Thymus (tissue), 11 donors: Measurements from ENCODE around the gene AMH. TPM values are rescaled to one million over a fixed set of nuclear protein-coding genes. Genes with fewer than 3 reads are reported as not detected.
"Not testable (repeated sequence)": the region's sequence is repeated elsewhere in the genome, so short reads cannot be mapped to it uniquely, and the experiment has no call there.

Experiments used
- DNase-seq, 9 donors: peaks; one replicate each; pipeline ENCODE4 v3.0.0-alpha.2; 2013; ENCODE audit warnings: low spot score in 9 of 9, low read depth in 6 of 9, missing footprints in 1 of 9
- H3K27ac ChIP-seq, 2 donors: one replicate each; pipeline ENCODE4 v1.5.1; 2013; ENCODE audit warnings: control low read depth in 1 of 2, low read depth in 1 of 2, low read length in 1 of 2, mild to moderate bottlenecking in 1 of 2, moderate library complexity in 1 of 2
- H3K27me3 ChIP-seq, 2 donors: one replicate each; pipeline ENCODE4 v1.5.1; 2013; ENCODE audit warnings: low read length in 1 of 2; ENCODE audit not compliant: control insufficient read depth in 2 of 2, insufficient read depth in 1 of 2
- H3K36me3 ChIP-seq, 2 donors: one replicate each; pipeline ENCODE4 v1.5.1; 2013; ENCODE audit warnings: low read length in 1 of 2, mild to moderate bottlenecking in 1 of 2, moderate library complexity in 1 of 2; ENCODE audit not compliant: control insufficient read depth in 2 of 2, insufficient read depth in 2 of 2
- H3K4me1 ChIP-seq, 2 donors: one replicate each; pipeline ENCODE4 v1.5.1; 2013; ENCODE audit warnings: low read length in 2 of 2; ENCODE audit not compliant: control insufficient read depth in 2 of 2, insufficient read depth in 2 of 2
- H3K4me3 ChIP-seq, 2 donors: one replicate each; pipeline ENCODE4 v1.5.1; 2013; ENCODE audit warnings: low read length in 2 of 2, control low read depth in 1 of 2, mild to moderate bottlenecking in 1 of 2
- H3K9me3 ChIP-seq, 2 donors: one replicate each; pipeline ENCODE4 v1.5.1; 2013; ENCODE audit warnings: low read length in 1 of 2, mild to moderate bottlenecking in 1 of 2; ENCODE audit not compliant: control insufficient read depth in 2 of 2, insufficient read depth in 1 of 2
- WGBS: extraction: QIAGEN DNeasy Blood & Tissue Kit; methylation state at CpG from one replicate; pipeline ENCODE4 v1.1.7; 2013; 5-methylcytosine and 5-hydroxymethylcytosine counted together
- polyA plus RNA-seq: library from polyadenylated mRNA; stranded (reverse); fragments of 200-250 nt; gene quantifications from one replicate; pipeline ENCODE4 v1.2.3, GENCODE V29; 2013
- total RNA-seq: library from RNA; stranded (reverse); fragments of 120-200 nt; gene quantifications from one replicate; pipeline ENCODE4 v1.2.4, GENCODE V29; 2013
- donor health status: healthy.

The AMH gene
- total and polyA plus RNA-seq, 2 donors, result 0.61 to 2.2 TPM

GRCh38 chr19:2275588-2276428, 26.7 kb downstream of the AMH start:
- DNase-seq, result no peak
- Histone ChIP-seq H3K9me3 (peaks cover 0 to 4% of the 10 kb centered on the region in 2 donors), H3K4me3 (no peak overlapping the region), H3K27ac (no peak overlapping the region), H3K4me1 (peaks cover 13 to 31% of the 10 kb centered on the region in 2 donors), H3K36me3 (peaks cover 38 to 45% of the 10 kb centered on the region in 2 donors), H3K27me3 (peaks cover 0 to 6% of the 10 kb centered on the region in 2 donors)
- WGBS, result 94% methylated on average over 74 of the region's 74 CpGs

- H3K27me3 ChIP-seq, result peaks cover under 1 to 7% of the 10 kb centered on the region in 2 donors
- no peak for DNase-seq
- H3K36me3 ChIP-seq, result peaks cover 36 to 41% of the 10 kb centered on the region in 2 donors
- peaks cover 0 to 4% of the 10 kb centered on the region in 2 donors for H3K9me3 ChIP-seq
- H3K27ac ChIP-seq, result no peak overlapping the region
- H3K4me1 ChIP-seq, result peaks cover 10 to 27% of the 10 kb centered on the region in 2 donors
- H3K4me3 ChIP-seq, result no peak overlapping the region
- 97% methylated on average over 28 of the region's 28 CpGs for WGBS
Observed at GRCh38 chr19:2276429-2276986, 27.4 kb downstream of the AMH start.

GRCh38 chr19:2277138-2277537, 28.0 kb downstream of the AMH start:
- 97% methylated on average over 9 of the region's 9 CpGs for WGBS
- peaks cover 7 to 28% of the 10 kb centered on the region in 2 donors for H3K4me1 ChIP-seq
- H3K9me3 ChIP-seq, result peaks cover 0 to 4% of the 10 kb centered on the region in 2 donors
- no peak for DNase-seq
- H3K27me3 ChIP-seq, result peaks cover 6 to 13% of the 10 kb centered on the region in 2 donors
- H3K4me3 ChIP-seq, result no peak overlapping the region
- no peak overlapping the region for H3K27ac ChIP-seq
- peaks cover 31 to 35% of the 10 kb centered on the region in 2 donors for H3K36me3 ChIP-seq

DNA sequence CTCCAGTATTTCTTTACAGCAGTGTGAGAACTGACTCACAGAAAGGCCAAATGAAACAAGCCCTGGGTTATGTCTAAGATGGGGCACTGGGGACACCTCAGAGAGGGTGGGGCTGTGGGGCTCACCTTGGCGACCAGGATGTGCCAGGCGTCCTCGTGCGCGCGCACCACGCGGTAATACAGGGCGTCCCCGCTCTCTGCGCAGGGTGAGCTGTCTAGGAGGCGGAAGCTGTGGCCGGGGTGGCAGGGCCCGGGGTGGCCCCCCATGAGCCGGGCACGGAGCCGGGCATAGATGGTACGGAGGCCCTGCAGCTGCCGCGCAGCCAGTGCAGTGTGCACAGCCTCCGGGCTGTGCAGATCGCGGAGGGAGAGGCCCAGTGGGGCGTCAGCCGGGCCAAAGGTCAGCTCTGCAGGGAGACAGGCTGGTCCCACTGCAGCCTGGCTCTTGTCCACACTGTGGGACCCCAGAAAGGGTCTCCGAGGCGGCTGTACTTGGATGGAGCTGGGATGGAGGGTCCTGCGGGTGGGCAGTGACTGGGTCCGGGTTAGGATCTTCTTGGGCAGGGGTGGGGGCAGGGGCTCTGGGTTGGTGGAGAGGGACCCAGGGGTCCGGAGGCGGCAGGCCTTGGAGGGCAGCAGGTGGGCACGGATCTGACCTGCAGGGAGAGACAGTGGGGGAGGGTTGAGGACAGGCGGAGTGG, 29.5 kb downstream of the AMH start:
- Histone ChIP-seq H3K4me1 (peaks cover 4 to 21% of the 10 kb centered on the region in 2 donors), H3K9me3 (peaks cover 0 to 4% of the 10 kb centered on the region in 2 donors), H3K27ac (no peak overlapping the region), H3K36me3 (peaks cover 22% of the 10 kb centered on the region in 2 donors), H3K27me3 (peaks cover 15 to 28% of the 10 kb centered on the region in 2 donors), H3K4me3 (no peak overlapping the region)
- 98% methylated on average over 33 of the region's 33 CpGs for WGBS
- no peak for DNase-seq

DNA sequence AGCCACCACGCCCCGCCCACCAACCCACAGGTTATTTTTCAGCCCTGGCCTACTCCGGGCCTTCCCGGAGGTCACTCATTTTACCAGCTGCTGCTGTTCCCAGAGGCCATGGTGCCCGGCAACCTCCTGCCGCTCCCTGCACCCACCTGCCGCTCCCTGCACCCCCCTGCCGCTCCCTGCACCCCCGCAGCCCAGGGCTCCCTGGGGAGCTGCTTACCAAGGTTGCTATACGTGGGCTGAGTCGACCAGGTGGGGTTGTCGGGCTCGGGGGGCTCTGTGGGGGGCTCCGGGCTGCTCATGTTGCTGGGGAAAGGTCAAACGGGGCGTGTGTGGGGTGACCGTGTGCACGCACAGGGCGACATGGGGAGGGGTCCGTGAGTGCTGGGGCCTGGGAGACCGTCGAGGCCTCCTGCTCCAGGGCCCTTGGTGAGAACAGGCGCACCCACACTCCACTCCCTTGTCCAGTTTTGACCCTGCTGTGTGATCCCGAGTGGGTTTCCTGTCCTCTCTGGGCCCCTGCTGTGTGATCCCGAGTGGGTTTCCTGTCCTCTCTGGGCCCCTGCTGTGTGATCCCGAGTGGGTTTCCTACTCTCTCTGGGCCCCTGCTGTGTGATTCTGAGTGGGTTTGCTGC, 31.6 kb downstream of the AMH start:
- H3K4me1 ChIP-seq, result peaks cover 0 to 11% of the 10 kb centered on the region in 2 donors
- peaks cover 7 to 12% of the 10 kb centered on the region in 2 donors for H3K36me3 ChIP-seq
- no peak for DNase-seq
- 89% methylated on average over 26 of the region's 26 CpGs for WGBS
- no peaks in the 10 kb centered on the region for H3K9me3 ChIP-seq
- no peak overlapping the region for H3K4me3 ChIP-seq
- no peak overlapping the region for H3K27ac ChIP-seq
- H3K27me3 ChIP-seq, result peaks cover 15 to 38% of the 10 kb centered on the region in 2 donors

DNA sequence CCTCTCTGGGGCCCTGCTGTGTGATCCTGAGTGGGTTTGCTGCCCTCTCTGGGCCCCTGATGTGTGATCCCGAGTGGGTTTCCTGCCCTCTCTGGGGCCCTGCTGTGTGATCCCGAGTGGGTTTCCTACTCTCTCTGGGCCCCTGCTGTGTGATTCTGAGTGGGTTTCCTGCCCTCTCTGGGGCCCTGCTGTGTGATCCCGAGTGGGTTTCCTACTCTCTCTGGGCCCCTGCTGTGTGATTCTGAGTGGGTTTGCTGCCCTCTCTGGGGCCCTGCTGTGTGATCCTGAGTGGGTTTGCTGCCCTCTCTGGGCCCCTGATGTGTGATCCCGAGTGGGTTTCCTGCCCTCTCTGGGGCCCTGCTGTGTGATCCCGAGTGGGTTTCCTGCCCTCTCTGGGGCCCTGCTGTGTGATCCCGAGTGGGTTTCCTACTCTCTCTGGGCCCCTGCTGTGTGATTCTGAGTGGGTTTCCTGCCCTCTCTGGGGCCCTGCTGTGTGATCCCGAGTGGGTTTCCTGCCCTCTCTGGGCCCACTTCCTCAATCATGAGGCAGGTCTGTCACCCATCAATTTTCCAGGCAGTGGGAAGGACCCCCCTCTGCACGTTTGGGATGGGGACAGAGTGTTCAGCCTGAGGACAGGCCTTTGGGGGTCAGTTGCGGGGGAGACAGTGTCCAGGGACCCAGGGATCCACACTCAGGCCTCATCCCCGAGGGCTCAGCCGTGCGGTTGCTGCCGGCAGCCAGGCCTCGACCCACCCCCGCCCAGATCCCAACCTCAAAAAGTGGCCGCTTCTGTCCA, 32.3 kb downstream of the AMH start:
- DNase-seq, result not testable (repeated sequence)
- WGBS, result 13% methylated on average over 16 of the region's 16 CpGs

GRCh38 chr19:2282062-2282861, 33.1 kb downstream of the AMH start, which contains the start of gene PEAK3:
TSS of gene PEAK3 (minus strand) at chr19:2282175. CDS start at chr19:2280931, 1,244 bp downstream.
- peaks cover 15 to 53% of the 10 kb centered on the region in 2 donors for H3K27me3 ChIP-seq
- H3K4me3 ChIP-seq, result no peak within 1 kb of the TSS
- no peak within 1 kb of the TSS for H3K27ac ChIP-seq
- H3K9me3 ChIP-seq, result peaks cover 0 to 2% of the 10 kb centered on the region in 2 donors
- H3K36me3 ChIP-seq, result peaks cover 0 to 2% of the 10 kb centered on the region in 2 donors
- 12% methylated on average over 41 of the region's 41 CpGs for WGBS
- peaks cover 0 to 11% of the 10 kb centered on the region in 2 donors for H3K4me1 ChIP-seq
- no peak for DNase-seq

More for the DNA sequence above, 32.3 kb downstream of the AMH start:
- H3K36me3 ChIP-seq, H3K27ac ChIP-seq, H3K4me3 ChIP-seq, H3K9me3 ChIP-seq: not testable (repeated sequence)
- Histone ChIP-seq H3K27me3 (peaks cover 15 to 45% of the 10 kb centered on the region in 2 donors), H3K4me1 (peaks cover 0 to 11% of the 10 kb centered on the region in 2 donors)
